ENCODE data around the gene FAM135A.

GRCh38 chr6:70494833-70495232 lies 81.5 kb downstream of the FAM135A start:
- no peak for TF ChIP-seq CTCF (IDR thresholded peaks at IDR 0.05)
- no peak for TF ChIP-seq POLR2A (IDR thresholded peaks at IDR 0.05)

Measured in Peyer's patch (tissue), 4 donors.